LNCAP (cell line): ENCODE measurements around the gene LRBA.

Experiments
- TF ChIP-seq, protein P1 (sequence below): fragments of 450-650 bp; IDR thresholded peaks from 2 replicates; pipeline ENCODE4 v1.5.1; 2017; ENCODE audit warnings: mild to moderate bottlenecking

LRBA gene

DNA sequence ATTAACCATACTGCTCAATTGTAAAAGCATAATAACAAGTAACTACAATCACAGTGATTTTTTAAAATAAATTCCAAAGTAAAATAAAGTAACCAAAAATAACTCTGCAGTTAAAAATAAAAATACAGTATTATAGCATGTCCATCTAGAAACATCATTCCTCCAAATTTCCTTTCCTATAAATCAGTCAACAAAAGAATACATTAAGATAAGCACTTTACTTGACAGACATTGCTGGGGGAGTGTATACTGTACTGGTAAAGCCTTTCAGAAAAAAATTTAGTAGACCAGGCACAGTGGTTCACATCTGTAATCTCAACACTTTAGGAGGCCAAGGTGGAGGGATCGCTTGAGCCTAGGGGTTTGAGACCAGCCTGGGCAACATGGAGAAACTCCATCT lies 91.1 kb downstream of the LRBA start:
- TF ChIP-seq, protein P1, sequence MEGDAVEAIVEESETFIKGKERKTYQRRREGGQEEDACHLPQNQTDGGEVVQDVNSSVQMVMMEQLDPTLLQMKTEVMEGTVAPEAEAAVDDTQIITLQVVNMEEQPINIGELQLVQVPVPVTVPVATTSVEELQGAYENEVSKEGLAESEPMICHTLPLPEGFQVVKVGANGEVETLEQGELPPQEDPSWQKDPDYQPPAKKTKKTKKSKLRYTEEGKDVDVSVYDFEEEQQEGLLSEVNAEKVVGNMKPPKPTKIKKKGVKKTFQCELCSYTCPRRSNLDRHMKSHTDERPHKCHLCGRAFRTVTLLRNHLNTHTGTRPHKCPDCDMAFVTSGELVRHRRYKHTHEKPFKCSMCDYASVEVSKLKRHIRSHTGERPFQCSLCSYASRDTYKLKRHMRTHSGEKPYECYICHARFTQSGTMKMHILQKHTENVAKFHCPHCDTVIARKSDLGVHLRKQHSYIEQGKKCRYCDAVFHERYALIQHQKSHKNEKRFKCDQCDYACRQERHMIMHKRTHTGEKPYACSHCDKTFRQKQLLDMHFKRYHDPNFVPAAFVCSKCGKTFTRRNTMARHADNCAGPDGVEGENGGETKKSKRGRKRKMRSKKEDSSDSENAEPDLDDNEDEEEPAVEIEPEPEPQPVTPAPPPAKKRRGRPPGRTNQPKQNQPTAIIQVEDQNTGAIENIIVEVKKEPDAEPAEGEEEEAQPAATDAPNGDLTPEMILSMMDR, result no peak

DNA sequence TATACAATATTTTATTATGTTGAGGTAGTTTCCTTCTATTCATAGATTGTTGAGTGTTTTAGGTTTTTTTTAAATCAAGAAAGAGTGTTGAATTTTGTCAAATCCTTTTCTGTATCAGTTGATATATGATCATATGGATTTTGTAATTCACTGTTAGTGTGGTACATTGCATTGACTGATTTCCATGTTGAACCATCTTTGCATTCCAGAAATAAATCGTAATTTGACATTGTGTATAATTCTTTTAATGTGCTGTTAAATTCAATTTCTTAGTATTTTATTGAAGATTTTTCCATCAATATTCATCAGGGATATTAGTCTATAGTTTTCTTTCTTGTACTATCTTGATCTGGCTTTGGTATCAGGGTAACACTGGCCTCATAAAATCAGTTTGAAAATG lies 103.8 kb downstream of the LRBA start:
- TF ChIP-seq, protein P1, result no peak

DNA sequence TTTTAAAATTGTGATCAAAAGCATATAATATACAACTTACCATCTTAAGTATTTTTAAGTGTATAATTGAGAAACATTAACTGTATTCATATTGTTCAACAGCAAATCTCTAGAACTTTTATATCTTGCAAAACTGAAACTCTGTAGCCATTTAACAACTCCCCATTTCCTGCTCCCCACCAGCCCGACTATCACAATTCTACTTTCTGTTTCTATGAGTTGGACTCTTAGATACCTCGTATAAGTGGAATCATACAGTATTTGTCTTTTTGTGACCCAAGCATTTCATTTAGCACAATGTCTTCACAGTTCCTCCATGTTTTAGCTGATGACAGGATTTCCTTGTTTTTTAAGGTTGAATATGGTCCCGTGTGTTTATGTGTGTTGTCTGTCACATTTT lies 106.0 kb downstream of the LRBA start:
- TF ChIP-seq, protein P1, result no peak

DNA sequence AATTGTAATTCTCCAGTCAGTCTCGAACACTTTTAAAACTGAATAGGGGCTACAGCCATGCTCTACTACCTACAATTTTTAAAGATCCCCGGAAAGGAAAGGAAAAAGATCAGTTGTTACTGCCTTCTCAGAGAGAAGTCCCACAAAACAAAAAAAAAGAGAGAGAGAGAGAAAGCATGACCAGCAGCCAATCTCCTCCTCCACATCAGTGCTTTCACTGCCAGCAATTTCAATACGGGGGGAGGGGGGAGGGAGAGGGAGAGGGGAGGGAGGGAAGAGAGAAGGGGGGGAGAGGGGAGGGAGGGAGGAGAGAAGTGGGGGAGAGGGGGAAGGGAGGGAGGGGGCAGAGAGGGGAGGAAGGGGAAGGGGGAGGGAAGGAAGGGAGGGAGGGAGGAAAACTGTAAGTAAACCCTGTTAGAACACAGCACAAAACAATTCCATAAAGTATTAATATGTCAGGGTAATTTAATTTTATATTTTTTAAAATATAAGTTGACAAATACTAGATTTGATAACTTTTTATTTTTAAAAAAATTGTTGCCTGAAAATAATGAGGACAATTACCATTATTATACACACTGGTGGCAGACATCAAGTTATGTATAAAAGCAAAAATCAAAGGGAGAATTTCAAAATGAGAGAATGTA lies 108.0 kb downstream of the LRBA start:
- TF ChIP-seq, protein P1, result no peak

DNA sequence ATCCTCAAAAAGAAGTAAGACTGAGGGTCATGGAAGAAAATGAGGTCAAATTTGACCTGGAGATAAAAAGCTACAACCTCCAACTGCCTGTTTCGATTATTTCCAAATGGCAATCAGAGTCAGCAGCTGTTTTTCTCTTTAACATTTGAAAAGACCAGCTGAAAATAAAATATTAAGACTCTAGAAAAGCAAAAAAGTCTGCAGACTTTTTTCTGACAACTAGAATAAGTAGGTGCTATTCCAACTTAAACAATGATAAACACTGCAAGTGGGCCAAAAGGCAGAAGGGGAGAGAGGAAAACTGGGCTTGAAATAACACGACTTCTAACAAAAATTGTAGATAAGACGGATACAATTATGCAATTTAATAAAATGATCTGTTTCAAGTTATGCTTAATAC lies 110.4 kb downstream of the LRBA start:
- TF ChIP-seq, protein P1, result no peak

DNA sequence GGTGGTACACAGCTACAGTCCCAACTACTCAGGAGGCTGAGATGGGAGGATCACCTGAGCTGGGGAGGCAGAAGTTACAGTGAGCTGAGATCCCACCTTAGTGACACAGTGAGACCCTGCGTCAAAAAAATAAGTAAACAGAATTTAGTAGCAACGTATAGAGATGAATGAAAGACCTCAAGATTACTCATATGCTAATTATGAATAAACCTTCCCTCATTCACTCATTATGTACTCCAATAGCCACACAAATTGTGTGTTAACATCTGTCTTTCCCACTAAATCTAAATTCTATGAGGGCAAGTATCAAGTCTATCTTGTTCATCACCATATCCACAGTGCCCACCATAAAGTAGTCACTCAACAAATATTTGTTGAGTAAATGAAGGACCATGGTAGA lies 111.5 kb downstream of the LRBA start:
- TF ChIP-seq, protein P1, result no peak

DNA sequence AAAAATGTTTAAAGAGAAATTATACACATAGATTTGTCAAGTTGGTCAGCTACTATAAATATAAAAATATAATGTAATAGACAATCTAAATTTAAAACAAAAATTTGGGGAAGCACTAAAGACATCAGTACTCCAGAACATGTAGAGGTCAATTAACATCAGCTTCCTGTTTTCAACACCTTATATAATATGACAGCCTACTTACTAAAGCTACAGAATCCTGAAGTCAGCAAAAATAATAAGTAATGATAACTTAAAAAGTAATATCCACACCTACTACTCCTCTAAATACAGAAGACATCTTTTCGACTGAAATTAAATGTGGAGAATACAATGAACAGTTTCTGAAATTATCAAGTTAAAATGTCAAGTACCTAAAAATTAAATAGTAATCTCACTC lies 118.6 kb downstream of the LRBA start:
- TF ChIP-seq, protein P1, result no peak

DNA sequence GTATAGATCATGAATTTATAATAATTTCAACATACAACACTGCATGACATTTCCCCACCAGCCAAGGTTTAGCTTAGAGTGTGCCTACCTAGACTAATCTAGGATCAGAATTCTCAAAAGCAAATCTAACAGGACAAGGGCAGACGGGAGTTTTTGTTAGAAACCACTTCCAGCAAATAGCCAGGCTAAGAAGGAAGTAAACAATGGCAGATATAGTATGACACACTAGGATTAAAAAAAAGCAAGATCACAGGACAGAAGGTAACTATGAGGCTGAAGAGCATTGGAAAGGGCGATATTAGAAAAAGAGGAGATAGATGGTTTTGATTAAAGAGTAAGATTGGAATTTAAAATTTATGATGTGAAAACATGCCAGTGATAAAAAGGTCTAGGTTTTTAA lies 124.8 kb downstream of the LRBA start:
- TF ChIP-seq, protein P1, result no peak
